H1 (cell line): Measurements from ENCODE around the gene CD200. TPM values are rescaled to one million over a fixed set of nuclear protein-coding genes. Genes with fewer than 3 reads are reported as not detected.

Experiments used
- CTCF ChIA-PET: fragments of 300-600 bp; sonication (Branson Sonifier 250); formaldehyde crosslinking; loops from one replicate; lab custom pipeline; 2021; ENCODE audit not compliant: partially characterized antibody; lab: Charles Lee
- POLR2A ChIA-PET: fragments of 300-600 bp; sonication (Branson Sonifier 250); formaldehyde crosslinking; loops from one replicate; lab custom pipeline; 2021; ENCODE audit warnings: inconsistent platforms; ENCODE audit not compliant: partially characterized antibody; lab: Charles Lee
- DNase-seq, 2 experiments: peaks; one replicate each; pipeline versions ENCODE4 v3.0.0 to v3.0.0-alpha.2; 2010 to 2022; ENCODE audit warnings: low spot score in 2 of 2, low read depth in 1 of 2, mixed read lengths in 1 of 2
- FAIRE-seq: peaks from 2 replicates; lab custom pipeline; 2011; peaks lifted over from hg19 to GRCh38; lab: Jason Lieb, UNC
- H2AFZ ChIP-seq: 2 replicates; pipeline ENCODE4 v1.8.1; 2012; ENCODE audit warnings: low read length, inconsistent platforms
- H2AK5ac ChIP-seq: 2 replicates; pipeline ENCODE4 v1.6.1; 2013; ENCODE audit warnings: low read depth, low read length
- H2BK120ac ChIP-seq: replicated peaks from 2 replicates; pipeline ENCODE3; 2013; ENCODE audit warnings: low read depth, low read length, inconsistent platforms
- H2BK12ac ChIP-seq: 2 replicates; pipeline ENCODE4 v1.6.1; 2013; ENCODE audit warnings: low read depth, low read length
- H2BK15ac ChIP-seq: 2 replicates; pipeline ENCODE4 v1.6.1; 2013; ENCODE audit warnings: low read length
- H2BK20ac ChIP-seq: 2 replicates; pipeline ENCODE4 v1.6.1; 2013; ENCODE audit warnings: low read length
- H2BK5ac ChIP-seq: 2 replicates; pipeline ENCODE4 v1.6.1; 2013; ENCODE audit warnings: low read depth, low read length
- H3K14ac ChIP-seq: 2 replicates; pipeline ENCODE4 v1.6.1; 2013; ENCODE audit warnings: inconsistent platforms; ENCODE audit not compliant: insufficient read length
- H3K18ac ChIP-seq: 2 replicates; pipeline ENCODE4 v1.6.1; 2013; ENCODE audit warnings: low read length; ENCODE audit errors: extremely low read depth
- H3K23ac ChIP-seq: 2 replicates; pipeline ENCODE4 v1.6.1; 2013; ENCODE audit warnings: inconsistent platforms; ENCODE audit not compliant: insufficient read length
- H3K23me2 ChIP-seq: 2 replicates; pipeline ENCODE4 v1.6.1; 2013; ENCODE audit warnings: low read depth, low read length
- H3K27ac ChIP-seq: 2 replicates; pipeline ENCODE4 v1.6.1; 2011; ENCODE audit warnings: low read depth, low read length, inconsistent platforms
- H3K27me3 ChIP-seq, 4 experiments: replicated peaks in 1 of 4; 1 replicate in 1 of 4; 2 replicates in 3 of 4; pipeline versions ENCODE4 v1.6.1 to v1.8.1; 2011 to 2013; ENCODE audit warnings: low read length in 3 of 4, mild to moderate bottlenecking in 3 of 4, inconsistent platforms in 2 of 4, mixed read lengths in 2 of 4, moderate library complexity in 1 of 4; ENCODE audit not compliant: control insufficient read depth in 3 of 4, insufficient read depth in 3 of 4; ENCODE audit errors: extremely low read depth in 1 of 4
- H3K36me3 ChIP-seq, 4 experiments: 2 replicates each; pipeline versions ENCODE4 v1.6.1 to v1.8.1; 2011 to 2013; ENCODE audit warnings: mild to moderate bottlenecking in 4 of 4, low read length in 3 of 4, moderate library complexity in 2 of 4, control low read depth in 1 of 4, inconsistent platforms in 1 of 4; ENCODE audit not compliant: insufficient read depth in 4 of 4, control insufficient read depth in 2 of 4
- H3K4ac ChIP-seq: replicated peaks from 2 replicates; pipeline ENCODE3; 2013; ENCODE audit warnings: low read length, low read depth, mixed read lengths, inconsistent platforms; ENCODE audit not compliant: insufficient read length
- H3K4me1 ChIP-seq, 4 experiments: replicated peaks in 1 of 4; 1 replicate in 1 of 4; 2 replicates in 3 of 4; pipeline versions ENCODE4 v1.6.1 to v1.8.1; 2011 to 2013; ENCODE audit warnings: low read length in 3 of 4, inconsistent platforms in 2 of 4, mixed read lengths in 1 of 4; ENCODE audit not compliant: insufficient read depth in 4 of 4, control insufficient read depth in 3 of 4
- H3K4me2 ChIP-seq, 2 experiments: 2 replicates each; pipeline versions ENCODE4 v1.6.1 to v1.8.1; 2011 to 2013; ENCODE audit warnings: low read depth in 2 of 2, low read length in 2 of 2, control low read depth in 1 of 2, inconsistent platforms in 1 of 2, mild to moderate bottlenecking in 1 of 2; ENCODE audit not compliant: insufficient read depth in 1 of 2
- H3K4me3 ChIP-seq, 4 experiments: fragments of 200-600, 300-600 bp in 1 of 4; sonication (generic), shearing (Covaris generic), sonication (Bioruptor Twin) in 1 of 4; 2 replicates each; pipeline versions ENCODE4 v1.5.1 to v1.8.1; 2011 to 2016; ENCODE audit warnings: low read length in 4 of 4, low read depth in 3 of 4, control low read depth in 2 of 4, inconsistent platforms in 2 of 4, mild to moderate bottlenecking in 2 of 4, mixed read lengths in 1 of 4, moderate library complexity in 1 of 4; ENCODE audit not compliant: insufficient read depth in 2 of 4; ENCODE audit errors: extremely low read depth in 1 of 4
- H3K56ac ChIP-seq: replicated peaks from 2 replicates; pipeline ENCODE3; 2013; ENCODE audit warnings: low read depth, mild to moderate bottlenecking, mixed read lengths, low read length, inconsistent platforms; ENCODE audit not compliant: insufficient read length
- H3K79me1 ChIP-seq: 2 replicates; pipeline ENCODE4 v1.6.1; 2013; ENCODE audit warnings: low read depth, low read length, control low read depth
- H3K79me2 ChIP-seq, 2 experiments: 2 replicates each; pipeline versions ENCODE4 v1.6.1 to v1.8.1; 2012 to 2013; ENCODE audit warnings: low read length in 2 of 2, mild to moderate bottlenecking in 2 of 2, inconsistent platforms in 1 of 2; ENCODE audit not compliant: insufficient read depth in 2 of 2, control insufficient read depth in 1 of 2
- H3K9ac ChIP-seq, 4 experiments: replicated peaks in 1 of 4; 1 replicate in 1 of 4; 2 replicates in 3 of 4; pipeline versions ENCODE4 v1.6.1 to v1.8.1; 2011 to 2013; ENCODE audit warnings: low read depth in 3 of 4, low read length in 3 of 4, control low read depth in 2 of 4, mild to moderate bottlenecking in 2 of 4, moderate library complexity in 2 of 4, inconsistent platforms in 1 of 4; ENCODE audit errors: extremely low read depth in 1 of 4
- H3K9me3 ChIP-seq, 2 experiments: 2 replicates each; pipeline versions ENCODE4 v1.6.1 to v1.8.1; 2012 to 2013; ENCODE audit warnings: mild to moderate bottlenecking in 2 of 2, moderate library complexity in 2 of 2, control low read depth in 1 of 2, inconsistent platforms in 1 of 2, low read depth in 1 of 2, low read length in 1 of 2, mixed read lengths in 1 of 2; ENCODE audit not compliant: insufficient read depth in 2 of 2
- H4K20me1 ChIP-seq, 2 experiments: replicated peaks in 1 of 2; 2 replicates each; pipeline versions ENCODE3 to v1.8.1; 2011 to 2013; ENCODE audit warnings: inconsistent platforms in 2 of 2, low read length in 2 of 2, mild to moderate bottlenecking in 1 of 2; ENCODE audit not compliant: insufficient read depth in 2 of 2, control insufficient read depth in 1 of 2
- H4K5ac ChIP-seq: 2 replicates; pipeline ENCODE4 v1.6.1; 2013; ENCODE audit warnings: low read length, low read depth, mixed read lengths, inconsistent platforms; ENCODE audit not compliant: insufficient read length
- H4K8ac ChIP-seq: 2 replicates; pipeline ENCODE4 v1.8.0; 2013; ENCODE audit warnings: mild to moderate bottlenecking, moderate library complexity, low read length, inconsistent platforms; ENCODE audit not compliant: insufficient read depth; ENCODE audit errors: extremely low read depth
- H4K91ac ChIP-seq: replicated peaks from 2 replicates; pipeline ENCODE3; 2013; ENCODE audit warnings: low read length, mixed read lengths, inconsistent platforms; ENCODE audit not compliant: insufficient read length
- CTCF ChIP-seq, 3 experiments: IDR thresholded peaks; 1 replicate in 2 of 3; 2 replicates in 1 of 3; pipeline versions ENCODE4 v1.5.1 to v1.6.1; 2011; ENCODE audit warnings: low read length in 3 of 3, mild to moderate bottlenecking in 3 of 3, inconsistent platforms in 2 of 3, low read depth in 1 of 3, moderate library complexity in 1 of 3; ENCODE audit not compliant: insufficient read depth in 1 of 3; ENCODE audit errors: control extremely low read depth in 1 of 3
- FOSL1 ChIP-seq: IDR thresholded peaks from 2 replicates; pipeline ENCODE4 v1.6.1; 2011; ENCODE audit warnings: mild to moderate bottlenecking, low read depth, low read length, moderate library complexity; ENCODE audit not compliant: insufficient read depth
- GABPA ChIP-seq: IDR thresholded peaks from 2 replicates; pipeline ENCODE4 v1.6.1; 2011; ENCODE audit warnings: mild to moderate bottlenecking, low read length, moderate library complexity, borderline replicate concordance; ENCODE audit not compliant: insufficient read depth
- HDAC2 ChIP-seq, 2 experiments: fragments of 300-600 bp in 1 of 2; sonication (generic) in 1 of 2; IDR thresholded peaks; 2 replicates each; pipeline ENCODE4 v1.6.1; 2011 to 2012; ENCODE audit warnings: low read depth in 2 of 2, low read length in 2 of 2, mild to moderate bottlenecking in 2 of 2, moderate library complexity in 2 of 2, borderline replicate concordance in 1 of 2, inconsistent platforms in 1 of 2
- KDM5A ChIP-seq: fragments of 200-600 bp; IDR thresholded peaks from 2 replicates; pipeline ENCODE4 v1.7.1; 2012; ENCODE audit warnings: mild to moderate bottlenecking, low read length, inconsistent platforms, mixed read lengths
- MAX ChIP-seq: IDR thresholded peaks from 2 replicates; pipeline ENCODE4 v1.6.1; 2012; ENCODE audit warnings: inconsistent platforms
- SIN3A ChIP-seq, 2 experiments: IDR thresholded peaks in 1 of 2; conservative IDR thresholded peaks in 1 of 2; 2 replicates each; pipeline ENCODE4 v1.6.1; 2011 to 2012; ENCODE audit warnings: low read length in 2 of 2, improper control_type of control experiment in 1 of 2, low read depth in 1 of 2, mild to moderate bottlenecking in 1 of 2
- TBP ChIP-seq: IDR thresholded peaks from 2 replicates; pipeline ENCODE4 v1.6.1; 2011; ENCODE audit warnings: low read depth, low read length, improper control_type of control experiment
- WGBS, 2 experiments: shearing (Covaris generic) in 1 of 2; methylation state at CpG; one replicate each; pipeline versions ENCODE4 v1.1.6 to v1.1.7; 2013 to 2015; ENCODE audit warnings: low lambda C conversion rate in 2 of 2, mixed read lengths in 2 of 2, inconsistent platforms in 1 of 2, low coverage in 1 of 2, missing lambda C conversion rate in 1 of 2; ENCODE audit not compliant: insufficient replicate concordance in 2 of 2, insufficient coverage in 1 of 2, insufficient read length in 1 of 2; ENCODE audit errors: extremely low coverage in 1 of 2, missing lambda C conversion rate in 1 of 2; 5-methylcytosine and 5-hydroxymethylcytosine counted together
- polyA plus RNA-seq, 7 experiments: library from polyadenylated mRNA; depleted of rRNA in 3 of 7; stranded (reverse) in 5 of 7; unstranded in 2 of 7; fragments of >200 nt in 5 of 7; fragments of 200-250 nt in 2 of 7; gene quantifications; 1 replicate in 5 of 7; 2 replicates in 1 of 7; 4 replicates in 1 of 7; pipeline versions ENCODE4 v1.2.1 to v1.2.3, GENCODE V29; 2011 to 2013; ENCODE audit warnings: missing spikeins in 2 of 7, mixed read lengths in 2 of 7
- total RNA-seq: library from RNA; stranded (reverse); fragmentation: NEBNext Ultra II Directional; extraction: Animal tissue kit (Norgen Biotek cat#: 25700); gene quantifications from 2 replicates; pipeline ENCODE4 v1.2.1, GENCODE V29; 2021

Gene CD200
- total and polyA plus RNA-seq, 2 of the 8 experiments (the other 6 are each of a cell fraction or from before 2014, with no cell fraction given), result 45.8 to 50.2 TPM

DNA sequence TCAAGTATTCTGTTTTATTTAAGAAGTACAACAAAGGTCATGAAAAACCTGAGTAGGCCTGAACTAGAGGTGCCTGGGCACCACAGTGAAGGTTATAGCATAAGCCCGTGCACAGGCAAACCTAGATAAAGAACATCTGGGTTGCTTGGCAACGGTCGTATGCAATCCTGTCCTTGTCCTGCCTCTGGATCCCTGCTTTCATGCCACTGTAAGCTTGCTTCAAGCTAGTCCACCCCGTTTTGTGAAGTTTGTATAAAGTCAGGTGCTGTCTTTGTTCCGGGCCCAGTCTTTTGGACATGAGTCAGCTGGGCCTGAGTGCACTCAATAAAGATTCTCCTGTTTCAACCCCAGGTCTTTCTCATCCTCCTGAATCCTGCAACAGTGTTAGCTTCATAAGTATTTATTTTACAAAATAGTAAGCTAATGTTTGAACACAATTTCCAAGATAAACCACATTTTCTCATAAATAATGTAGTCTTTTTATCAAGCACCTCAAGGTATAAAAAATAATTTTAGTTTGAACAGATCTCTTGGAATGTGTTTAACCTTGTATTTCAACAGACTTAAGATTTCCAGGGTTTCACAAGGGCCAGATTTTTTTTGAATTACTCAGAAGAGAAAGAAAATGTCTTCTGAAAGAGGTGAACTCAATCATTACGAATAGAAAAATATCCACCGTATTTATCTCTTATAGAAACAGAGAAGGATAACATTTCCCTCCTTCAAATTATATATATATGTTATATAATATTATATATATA is 24.6 kb upstream of the CD200 start:
- Histone ChIP-seq H2BK20ac (no peak overlapping the region), H4K5ac (no peak overlapping the region), H3K56ac (no peak overlapping the region), H3K27ac (no peak overlapping the region), H2BK120ac (peak overlapping the region; percentile 33), H3K9me3 (no peaks in the 10 kb centered on the region), H3K36me3 (no peaks in the 10 kb centered on the region; a peak in 1 of 8 replicates), H2AK5ac (no peak overlapping the region), H3K79me2 (no peaks in the 10 kb centered on the region), H2BK12ac (peak overlapping the region; percentile 79; the same call in 1 of the 2 replicates), H3K4me3 (no peak overlapping the region), H3K18ac (no peak overlapping the region), H2AFZ (0 out of 2 replicates have a peak overlapping the region, but pooled peaks have one; percentile 48), H4K20me1 (no peaks in the 10 kb centered on the region), H3K79me1 (no peaks in the 10 kb centered on the region), H4K8ac (no peak overlapping the region), H3K23me2 (peaks cover 5% of the 10 kb centered on the region; the same call in 1 of the 2 replicates), H2BK5ac (no peak overlapping the region), H3K9ac (no peak overlapping the region), H3K4me1 (peaks cover 11 to 23% (median 16%) of the 10 kb centered on the region in 4 experiments; a peak in 6 of 7 replicates), H3K14ac (no peak overlapping the region), H3K27me3 (no peaks in the 10 kb centered on the region), H2BK15ac (no peak overlapping the region), H3K4ac (no peak overlapping the region), H4K91ac (peak overlapping the region; percentile 54), H3K4me2 (peak overlapping the region in 1 of 2 experiments; percentile 16; a peak in 1 of 4 replicates), H3K23ac (no peak overlapping the region)
- WGBS, 2 experiments, result 72% methylated on average over 7 of the region's 7 CpGs; no CpG with 5 or more reads in 1 of the 2 experiments
- CTCF ChIA-PET, result interaction anchor here (1.1 to 2.7 kb wide), 2 partner anchors 11 to 14 kb away, joined by 3 to 8 read pairs; no protein-coding TSS in a partner anchor
- POLR2A ChIA-PET, result interaction anchor here (1.0 to 1.6 kb wide), 4 partner anchors 13 to 177 kb away, joined by 3 to 4 read pairs (median 4); no protein-coding TSS in a partner anchor
- DNase-seq, result no peak
- FAIRE-seq, result peak; percentile 68
- TF ChIP-seq HDAC2 (IDR thresholded peaks at IDR 0.05; ENCODE audit: borderline replicate concordance in 1 of 2, low read depth in 2 of 2, low read length in 2 of 2), result no peak
- no peak for TF ChIP-seq SIN3A (conservative IDR thresholded peaks at IDR 0.05 in 1 of 2, IDR thresholded peaks at IDR 0.05 in 1 of 2; ENCODE audit: low read depth in 1 of 2, low read length in 2 of 2)
- TF ChIP-seq CTCF (IDR thresholded peaks at IDR 0.05; ENCODE audit: control extremely low read depth in 1 of 3, insufficient read depth in 1 of 3, low read depth in 1 of 3, low read length in 3 of 3), result no peak
- TF ChIP-seq TBP, result no peak
- TF ChIP-seq KDM5A, result no peak
- TF ChIP-seq FOSL1, result no peak
- TF ChIP-seq MAX, result no peak
- TF ChIP-seq GABPA, result no peak
